ENCODE measurements around the gene POU2AF1. TPM values are rescaled to one million over a fixed set of nuclear protein-coding genes. Genes with fewer than 3 reads are reported as not detected.

Gene POU2AF1
- polyA plus RNA-seq, 1 donor from 2014 or later = not detected

GRCh38 chr11:111303461-111303860, 75.6 kb downstream of the POU2AF1 start:
- Histone ChIP-seq H3K27me3 (ENCODE audit: insufficient read depth, low read depth, low read length) (peaks cover 23% of the 10 kb centered on the region), H2AFZ (ENCODE audit: low read depth, low read length) (no peak overlapping the region), H3K4me2 (ENCODE audit: low read length) (no peak overlapping the region), H3K79me2 (replicated peaks; ENCODE audit: insufficient read depth, low read length) (no peaks in the 10 kb centered on the region), H3F3A (ENCODE audit: insufficient read depth, low read length, poor library complexity, severe bottlenecking) (no peaks in the 10 kb centered on the region), H4K20me1 (ENCODE audit: insufficient read depth) (no peaks in the 10 kb centered on the region), H3K9me3 (ENCODE audit: low read length) (no peaks in the 10 kb centered on the region), H3K9ac (ENCODE audit: low read length) (no peak overlapping the region), H3K9me2 (ENCODE audit: insufficient read depth, low read length) (no peaks in the 10 kb centered on the region), H3K4me3 (ENCODE audit: low read length) (no peak overlapping the region), H3K27ac (ENCODE audit: low read length) (no peak overlapping the region), H3K36me3 (ENCODE audit: insufficient read depth, low read length) (no peaks in the 10 kb centered on the region)
- no peak for TF ChIP-seq POLR2AphosphoS5 (IDR thresholded peaks at IDR 0.05)
- TF ChIP-seq TAF1 (IDR thresholded peaks at IDR 0.05; ENCODE audit: low read depth) = no peak
- no peak for TF ChIP-seq MXI1 (conservative IDR thresholded peaks at IDR 0.05; ENCODE audit: poor library complexity, severe bottlenecking)

GRCh38 chr11:111302298-111302697, 76.8 kb downstream of the POU2AF1 start:
- Histone ChIP-seq H3K9ac (ENCODE audit: low read length) (no peak overlapping the region), H2AFZ (ENCODE audit: low read depth, low read length) (no peak overlapping the region), H3K36me3 (ENCODE audit: insufficient read depth, low read length) (no peaks in the 10 kb centered on the region), H3K4me3 (ENCODE audit: low read length) (no peak overlapping the region), H3K27ac (ENCODE audit: low read length) (no peak overlapping the region), H3K9me2 (ENCODE audit: insufficient read depth, low read length) (no peaks in the 10 kb centered on the region), H3F3A (ENCODE audit: insufficient read depth, low read length, poor library complexity, severe bottlenecking) (no peaks in the 10 kb centered on the region), H3K79me2 (replicated peaks; ENCODE audit: insufficient read depth, low read length) (no peaks in the 10 kb centered on the region), H3K27me3 (ENCODE audit: insufficient read depth, low read depth, low read length) (peaks cover 33% of the 10 kb centered on the region), H3K9me3 (ENCODE audit: low read length) (no peaks in the 10 kb centered on the region), H4K20me1 (ENCODE audit: insufficient read depth) (no peaks in the 10 kb centered on the region), H3K4me2 (ENCODE audit: low read length) (no peak overlapping the region)
- no peak for TF ChIP-seq TAF1 (IDR thresholded peaks at IDR 0.05; ENCODE audit: low read depth)
- no peak for TF ChIP-seq REST (IDR thresholded peaks at IDR 0.05; ENCODE audit: borderline replicate concordance)
- no peak for TF ChIP-seq RAD21 (conservative IDR thresholded peaks at IDR 0.05)
- TF ChIP-seq POLR2AphosphoS5 (IDR thresholded peaks at IDR 0.05) = no peak
- no peak for TF ChIP-seq SMC3 (conservative IDR thresholded peaks at IDR 0.05; ENCODE audit: poor library complexity)
- TF ChIP-seq MXI1 (conservative IDR thresholded peaks at IDR 0.05; ENCODE audit: poor library complexity, severe bottlenecking) = no peak
- no peak for TF ChIP-seq EP300 (conservative IDR thresholded peaks at IDR 0.05; ENCODE audit: poor library complexity, severe bottlenecking)
- TF ChIP-seq EZH2 (IDR thresholded peaks at IDR 0.05; ENCODE audit: borderline replicate concordance, insufficient read depth, low read length, poor library complexity, severe bottlenecking) = no peak
- TF ChIP-seq CTCF (IDR thresholded peaks at IDR 0.05; ENCODE audit: poor library complexity, severe bottlenecking) = no peak

Small RNA genes within 50 kb of the gene (small RNA-seq; reads per million reads assigned to genes)
- gene MIR4491 (0 reads per million in 3 experiments), gene RNU2-60P (0 to 12.6 (median 0.32) reads per million in 3 experiments)

Other genes starting within 250 kb of the POU2AF1 start
- gene POU2AF2, start 133.6 kb downstream of the POU2AF1 start, polyA plus RNA-seq = not detected in 2 replicates
- not detected in 2 replicates for gene POU2AF3, start 80.7 kb downstream of the POU2AF1 start, polyA plus RNA-seq
- not detected in 2 replicates for gene BTG4, start 133.1 kb upstream of the POU2AF1 start, polyA plus RNA-seq
- not detected in 2 replicates for gene HOATZ, start 135.5 kb upstream of the POU2AF1 start, polyA plus RNA-seq
- not detected in 2 replicates for gene LAYN, start 161.4 kb upstream of the POU2AF1 start, polyA plus RNA-seq
- 9.0 and 10.3 TPM in 2 replicates for gene SIK2, start 223.2 kb upstream of the POU2AF1 start, polyA plus RNA-seq